Stimulated activated CD8-positive, alpha-beta memory T cell treated with anti-CD3 and anti-CD28 coated beads, Interleukin-15, amount 100 ng/mL, for 4 hours (primary cell): ENCODE results near the gene RDH13.

Experiments used
- DNase-seq, 2 donors: peaks; one replicate each; pipeline ENCODE4 v3.0.0-alpha.2; 2020; ENCODE audit warnings: low read depth in 2 of 2

The RDH13 gene

GRCh38 chr19:55091955-55092354 lies 29.0 kb upstream of the RDH13 start:
- no peak for DNase-seq

GRCh38 chr19:55091126-55091910 lies 28.4 kb upstream of the RDH13 start:
- no peak for DNase-seq

GRCh38 chr19:55090564-55090963 lies 27.6 kb upstream of the RDH13 start:
- no peak for DNase-seq

- no peak for DNase-seq
Measured at GRCh38 chr19:55089342-55089944, 26.5 kb upstream of the RDH13 start.

- DNase-seq: peak; percentile 38 to 62
Measured at GRCh38 chr19:55088543-55089341, 25.8 kb upstream of the RDH13 start.

GRCh38 chr19:55088021-55088451 lies 25.1 kb upstream of the RDH13 start:
- no peak for DNase-seq

GRCh38 chr19:55087542-55087901 lies 24.6 kb upstream of the RDH13 start:
- DNase-seq: no peak

- peak in 1 of 2 donors; percentile 16 for DNase-seq
Measured at GRCh38 chr19:55086730-55087541, 24.0 kb upstream of the RDH13 start.

- DNase-seq: no peak
Measured at GRCh38 chr19:55085923-55086715, 23.2 kb upstream of the RDH13 start.

- DNase-seq: no peak
Measured at GRCh38 chr19:55084416-55084815, 21.5 kb upstream of the RDH13 start.

- DNase-seq: no peak
Measured at GRCh38 chr19:55083004-55083850, 20.3 kb upstream of the RDH13 start.

GRCh38 chr19:55082020-55082851 lies 19.3 kb upstream of the RDH13 start:
- DNase-seq: peak in 1 of 2 donors; percentile 43

- DNase-seq: no peak
Measured at GRCh38 chr19:55081770-55082019, 18.7 kb upstream of the RDH13 start.

- peak; percentile 67 to 74 for DNase-seq
Measured at GRCh38 chr19:55080968-55081769, 18.2 kb upstream of the RDH13 start.

GRCh38 chr19:55080121-55080967 lies 17.4 kb upstream of the RDH13 start:
- peak in 1 of 2 donors; percentile 25 for DNase-seq

- no peak for DNase-seq
Measured at GRCh38 chr19:55079400-55080038, 16.6 kb upstream of the RDH13 start.

- no peak for DNase-seq
Measured at GRCh38 chr19:55078996-55079395, 16.0 kb upstream of the RDH13 start.
